GM12892 (cell line): ENCODE results near the gene PROK2.

Experiments
- DNase-seq: peaks from one replicate; pipeline ENCODE4 v3.0.0; 2011; ENCODE audit not compliant: insufficient read length
- FAIRE-seq: peaks from 2 replicates; lab custom pipeline; 2011; peaks lifted over from hg19 to GRCh38; lab: Jason Lieb, UNC
- POLR2A ChIP-seq: IDR thresholded peaks from 2 replicates; pipeline ENCODE4 v1.6.1; 2011; ENCODE audit warnings: low read depth, low read length, control low read depth
- POLR2AphosphoS5 ChIP-seq: IDR thresholded peaks from 2 replicates; pipeline ENCODE4 v1.6.1; 2011; ENCODE audit warnings: low read depth, low read length, control low read depth
- TAF1 ChIP-seq: IDR thresholded peaks from 2 replicates; pipeline ENCODE4 v1.6.1; 2011; ENCODE audit warnings: low read depth, mild to moderate bottlenecking, control low read depth, low read length, borderline replicate concordance

PROK2 gene

DNA sequence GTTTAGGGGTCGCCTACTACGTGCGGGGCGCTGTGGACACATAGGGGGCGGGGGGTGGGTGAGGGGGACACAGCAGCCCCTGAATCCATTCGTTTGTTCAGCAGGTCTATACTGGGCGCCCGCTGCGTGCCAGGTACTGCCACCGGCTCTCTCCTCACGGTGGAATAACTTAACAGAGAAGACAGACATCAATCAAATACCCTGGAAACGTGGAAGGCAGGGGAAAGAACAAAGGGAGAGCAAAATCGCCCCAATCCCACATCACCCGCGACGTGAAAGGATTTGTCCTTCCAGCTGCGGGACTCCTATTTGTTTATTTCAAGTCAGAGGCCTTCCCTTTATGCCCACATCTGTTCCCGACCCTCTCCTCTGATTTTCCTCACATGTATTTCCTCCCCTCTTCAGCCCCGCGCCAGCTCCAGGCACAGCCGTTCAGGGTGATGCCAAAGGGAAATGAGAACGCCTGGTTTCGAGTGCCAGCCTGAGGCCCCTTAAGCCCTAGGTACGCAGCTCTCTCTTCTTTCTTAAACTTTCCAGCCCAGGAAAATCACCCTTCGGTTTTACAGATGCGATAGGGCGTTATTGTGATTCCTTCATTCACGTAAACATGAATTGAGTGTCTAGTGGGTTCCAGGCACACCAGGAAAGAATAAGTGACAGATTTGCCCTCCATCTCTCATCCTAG lies 726 bp upstream of the PROK2 start:
- TF ChIP-seq POLR2A (no peak), POLR2AphosphoS5 (no peak), TAF1 (no peak)
- DNase-seq (no peak), FAIRE-seq (no peak)

GRCh38 chr3:71784201-71784913 lies 591 bp downstream of the PROK2 start:
- FAIRE-seq (no peak), DNase-seq (no peak)
- TF ChIP-seq POLR2A (no peak), TAF1 (no peak), POLR2AphosphoS5 (no peak)

GRCh38 chr3:71783152-71783551 lies 1.8 kb downstream of the PROK2 start:
- TF ChIP-seq TAF1 (no peak), POLR2A (no peak), POLR2AphosphoS5 (no peak)
- DNase-seq, result no peak
- no peak for FAIRE-seq

DNA sequence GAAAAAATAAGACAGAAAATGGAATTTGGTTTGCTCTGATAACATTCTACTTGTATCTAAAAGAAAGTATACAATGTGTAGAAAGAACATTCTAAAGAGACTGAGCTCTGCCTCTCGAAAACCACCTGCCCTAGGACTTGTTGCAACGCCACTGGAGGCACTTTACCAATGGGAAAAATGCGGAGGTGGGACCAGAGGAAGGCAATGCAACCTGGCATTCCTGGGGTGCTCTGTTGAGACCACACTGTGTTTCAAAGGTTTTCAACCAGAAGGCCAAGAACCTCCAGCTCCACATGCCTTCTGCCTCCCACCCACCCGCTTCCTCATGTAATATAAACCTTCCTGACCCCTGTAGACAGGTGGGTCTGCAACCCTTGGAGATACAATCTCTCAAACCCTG lies 4.5 kb downstream of the PROK2 start:
- TF ChIP-seq POLR2AphosphoS5, result no peak
- no peak for TF ChIP-seq TAF1
- TF ChIP-seq POLR2A, result no peak
- FAIRE-seq, result no peak
- no peak for DNase-seq

GRCh38 chr3:71779674-71780377 lies 5.1 kb downstream of the PROK2 start:
- TF ChIP-seq TAF1 (no peak), POLR2AphosphoS5 (no peak), POLR2A (no peak)
- DNase-seq, result no peak
- no peak for FAIRE-seq

DNA sequence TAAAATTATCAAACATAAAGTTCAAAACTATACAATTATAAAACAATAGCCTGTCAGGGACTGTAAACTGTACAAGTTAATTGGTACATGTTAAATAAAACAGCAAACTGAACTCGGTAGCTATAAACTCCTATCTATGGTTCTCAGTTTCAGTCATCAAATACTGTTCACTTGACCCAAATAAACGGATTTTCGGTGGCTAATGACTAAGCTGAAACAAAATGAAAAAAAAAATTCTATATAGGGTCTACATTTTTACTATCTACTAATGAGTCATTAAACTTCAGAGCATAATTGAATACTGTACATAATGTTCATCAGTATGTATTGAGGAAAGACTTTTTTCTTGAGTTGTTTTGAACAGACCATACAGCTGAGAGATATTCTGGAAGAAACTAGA lies 6.6 kb downstream of the PROK2 start:
- TF ChIP-seq TAF1 (no peak), POLR2A (no peak), POLR2AphosphoS5 (no peak)
- DNase-seq (no peak), FAIRE-seq (no peak)

DNA sequence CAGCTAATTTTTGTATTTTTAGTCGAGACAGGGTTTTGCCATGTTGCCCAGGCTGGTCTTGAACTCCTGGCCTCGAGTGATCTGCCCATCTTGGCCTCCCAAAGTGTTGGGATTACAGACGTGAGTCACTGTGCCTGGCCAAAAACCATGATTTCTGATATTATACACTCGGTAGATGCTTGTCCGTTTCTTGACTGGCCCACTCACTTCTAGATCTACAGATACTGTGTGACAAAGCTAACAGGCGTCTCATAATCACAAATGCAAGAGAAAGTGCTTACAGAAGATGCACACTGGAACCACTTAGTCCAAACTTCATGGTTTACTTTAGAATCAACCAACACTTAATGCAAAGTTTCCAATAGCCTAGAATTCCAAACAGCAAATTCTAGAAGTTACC lies 8.4 kb downstream of the PROK2 start:
- DNase-seq (no peak), FAIRE-seq (no peak)
- TF ChIP-seq POLR2A, result no peak
- TF ChIP-seq POLR2AphosphoS5, result no peak
- no peak for TF ChIP-seq TAF1

GRCh38 chr3:71771884-71772283 lies 13.1 kb downstream of the PROK2 start:
- no peak for TF ChIP-seq TAF1
- TF ChIP-seq POLR2AphosphoS5, result no peak
- TF ChIP-seq POLR2A, result no peak
- FAIRE-seq, result no peak
- no peak for DNase-seq

DNA sequence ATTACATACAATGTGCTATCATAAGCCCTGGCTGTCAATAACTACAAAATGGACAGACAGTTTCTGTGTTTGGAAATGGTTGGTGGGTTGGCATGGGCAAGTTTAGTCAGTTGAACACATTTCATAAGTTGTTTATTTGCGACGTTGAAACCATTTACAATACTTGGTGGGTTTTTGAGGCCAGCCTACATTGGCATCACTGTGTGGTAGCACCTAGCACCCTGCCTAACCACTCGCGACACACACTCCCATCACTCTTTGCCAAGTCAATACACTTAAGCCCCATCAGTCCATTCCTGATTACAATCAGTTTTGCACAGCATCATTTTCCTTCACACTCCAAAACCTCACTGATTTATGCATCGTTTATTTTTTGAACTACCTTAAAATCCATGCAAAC lies 13.8 kb downstream of the PROK2 start:
- no peak for DNase-seq
- TF ChIP-seq TAF1 (no peak), POLR2A (no peak), POLR2AphosphoS5 (no peak)

DNA sequence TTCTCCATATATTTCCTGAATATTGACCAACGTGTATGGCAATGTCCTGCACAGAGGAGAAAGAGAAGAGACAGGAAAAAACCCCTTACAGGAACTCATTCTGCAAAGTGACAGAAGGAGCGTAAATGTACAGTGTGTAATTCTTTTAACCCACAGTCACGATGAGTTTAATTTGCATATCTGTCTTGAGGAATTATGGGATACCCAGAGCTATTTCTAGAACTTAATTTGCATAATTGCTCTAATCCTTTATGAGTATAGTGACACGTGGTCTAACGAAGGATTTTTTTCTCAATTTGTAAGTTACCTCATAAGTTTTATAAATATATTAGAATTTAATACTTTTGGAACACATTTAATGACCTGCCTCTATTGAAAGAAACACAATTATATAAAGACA lies 21.5 kb downstream of the PROK2 start:
- TF ChIP-seq TAF1, result no peak
- TF ChIP-seq POLR2A, result no peak
- TF ChIP-seq POLR2AphosphoS5, result no peak
- no peak for DNase-seq
- FAIRE-seq, result no peak

More for the DNA sequence above, 13.8 kb downstream of the PROK2 start:
- FAIRE-seq, result no peak

- FAIRE-seq (no peak), DNase-seq (no peak)
- TF ChIP-seq POLR2A, result no peak
- no peak for TF ChIP-seq TAF1
- no peak for TF ChIP-seq POLR2AphosphoS5
Observed at GRCh38 chr3:71760140-71760539, 24.8 kb downstream of the PROK2 start.

- DNase-seq (no peak), FAIRE-seq (no peak)
- TF ChIP-seq POLR2A (no peak), POLR2AphosphoS5 (no peak), TAF1 (no peak)
Observed at GRCh38 chr3:71759401-71759800, 25.5 kb downstream of the PROK2 start.
